GM12878 (cell line): ENCODE measurements around the gene STK16. TPM values are rescaled to one million over a fixed set of nuclear protein-coding genes. Genes with fewer than 3 reads are reported as not detected.

Source experiments
- BCL11A ChIP-seq: IDR thresholded peaks from 2 replicates; pipeline ENCODE4 v1.6.1; 2011; ENCODE audit warnings: low read depth, low read length
- CEBPB ChIP-seq, 2 experiments: fragments of 150-350 bp in 1 of 2; IDR thresholded peaks; 2 replicates each; pipeline ENCODE4 v1.6.1; 2012 to 2014; ENCODE audit warnings: low read depth in 2 of 2, low read length in 2 of 2, borderline replicate concordance in 1 of 2, inconsistent platforms in 1 of 2
- CHD2 ChIP-seq: IDR thresholded peaks from 2 replicates; pipeline ENCODE4 v1.6.1; 2011; ENCODE audit warnings: low read depth, low read length, improper control_type of control experiment, borderline replicate concordance
- CREM ChIP-seq: IDR thresholded peaks from 2 replicates; pipeline ENCODE4 v1.6.1; 2014; ENCODE audit warnings: antibody characterized with exemption, low read depth
- HCFC1 ChIP-seq: fragments of 150-350 bp; IDR thresholded peaks from 2 replicates; pipeline ENCODE4 v1.6.1; 2014; ENCODE audit warnings: low read length
- IRF4 ChIP-seq: IDR thresholded peaks from 2 replicates; pipeline ENCODE4 v1.6.1; 2011; ENCODE audit warnings: low read depth, low read length
- JUND ChIP-seq: IDR thresholded peaks from 2 replicates; pipeline ENCODE4 v1.6.1; 2012; ENCODE audit warnings: low read depth, mild to moderate bottlenecking, low read length, improper control_type of control experiment, moderate library complexity
- LARP7 ChIP-seq: fragments of 450-650 bp; IDR thresholded peaks from 2 replicates; pipeline ENCODE4 v1.6.1; 2017; ENCODE audit warnings: mild to moderate bottlenecking
- MXI1 ChIP-seq: fragments of 150-350 bp; IDR thresholded peaks from 2 replicates; pipeline ENCODE4 v1.6.1; 2011; ENCODE audit warnings: low read depth, mild to moderate bottlenecking, inconsistent platforms, low read length, improper control_type of control experiment
- NRF1 ChIP-seq: conservative IDR thresholded peaks from 2 replicates; pipeline ENCODE4 v1.6.1; 2011; ENCODE audit warnings: mild to moderate bottlenecking, low read depth, low read length, improper control_type of control experiment
- POLR2A ChIP-seq: IDR thresholded peaks from 2 replicates; pipeline ENCODE4 v1.6.1; 2011; ENCODE audit warnings: low read depth, mild to moderate bottlenecking, low read length
- POLR2AphosphoS5 ChIP-seq: IDR thresholded peaks from 2 replicates; pipeline ENCODE4 v1.6.1; 2011; ENCODE audit warnings: mild to moderate bottlenecking, low read length, inconsistent platforms
- POU2F2 ChIP-seq: IDR thresholded peaks from 3 replicates; pipeline ENCODE4 v1.6.1; 2011; ENCODE audit warnings: low read depth, mild to moderate bottlenecking, low read length, borderline replicate concordance
- SMARCA5 ChIP-seq: fragments of 450-650 bp; IDR thresholded peaks from 2 replicates; pipeline ENCODE4 v1.6.1; 2017; ENCODE audit warnings: mild to moderate bottlenecking
- STAT1 ChIP-seq: fragments of 450-650 bp; conservative IDR thresholded peaks from 2 replicates; pipeline ENCODE4 v1.6.1; 2014; ENCODE audit warnings: antibody characterized with exemption, mild to moderate bottlenecking
- TBL1XR1 ChIP-seq: IDR thresholded peaks from 2 replicates; pipeline ENCODE4 v1.6.1; 2012; ENCODE audit warnings: low read depth, low read length, improper control_type of control experiment
- YY1 ChIP-seq: IDR thresholded peaks from 2 replicates; pipeline ENCODE4 v1.6.1; 2011; ENCODE audit warnings: low read depth, mild to moderate bottlenecking, low read length
- ZBED1 ChIP-seq: IDR thresholded peaks from 2 replicates; pipeline ENCODE4 v1.6.1; 2016; ENCODE audit warnings: borderline replicate concordance
- ZNF217 ChIP-seq: fragments of 450-650 bp; IDR thresholded peaks from 2 replicates; pipeline ENCODE4 v1.6.1; 2017; ENCODE audit warnings: antibody characterized with exemption, mild to moderate bottlenecking
- ZNF24 ChIP-seq: fragments of 450-650 bp; IDR thresholded peaks from 2 replicates; pipeline ENCODE4 v1.6.1; 2017; ENCODE audit warnings: antibody characterized with exemption, mild to moderate bottlenecking
- ZNF622 ChIP-seq: fragments of 450-650 bp; IDR thresholded peaks from 2 replicates; pipeline ENCODE4 v1.6.1; 2017; ENCODE audit warnings: mild to moderate bottlenecking, inconsistent platforms
- polyA plus RNA-seq, 11 experiments: library from polyadenylated mRNA; depleted of rRNA in 4 of 11; unstranded in 6 of 11; stranded (reverse) in 5 of 11; fragments of >200 nt; fragmentation: Nextera tagmentation in 4 of 11; fragmentation: Illumina TruSeq in 1 of 11; extraction: Ambion mirVana in 4 of 11; extraction: Trizol in 1 of 11; gene quantifications; 1 replicate in 1 of 11; 2 replicates in 10 of 11; pipeline versions ENCODE4 v1.2.1 to v1.2.3, GENCODE V29; 2011 to 2016; ENCODE audit warnings: inconsistent platforms in 2 of 11, missing spikeins in 2 of 11, low read depth in 1 of 11
- total RNA-seq, 4 experiments: library from RNA; depleted of rRNA in 3 of 4; stranded (reverse); fragments of >200 nt in 3 of 4; fragmentation: Illumina TruSeq in 1 of 4; extraction: Trizol in 1 of 4; gene quantifications; 2 replicates each; pipeline versions ENCODE4 v1.2.1 to v1.2.3, GENCODE V29; 2013 to 2021
- TF ChIP-seq, protein P1 (sequence below): fragments of 450-650 bp; IDR thresholded peaks from 2 replicates; pipeline ENCODE4 v1.6.1; 2018; ENCODE audit warnings: borderline replicate concordance, mild to moderate bottlenecking; ENCODE audit not compliant: partially characterized antibody
- TF ChIP-seq, protein P2 (sequence below): IDR thresholded peaks from 2 replicates; pipeline ENCODE4 v1.6.1; 2011; ENCODE audit warnings: low read depth, mild to moderate bottlenecking, low read length, moderate library complexity, borderline replicate concordance; ENCODE audit errors: extremely low read depth
- TF ChIP-seq, protein P3 (sequence below): fragments of 450-650 bp; formaldehyde crosslinking; IDR thresholded peaks from 2 replicates; pipeline ENCODE4 v1.4.0; 2020; ENCODE audit warnings: mild to moderate bottlenecking, moderate library complexity
- TF ChIP-seq, protein P4 (sequence below): fragments of 450-650 bp; IDR thresholded peaks from 2 replicates; pipeline ENCODE4 v1.6.1; 2014; ENCODE audit warnings: mild to moderate bottlenecking

Gene STK16
- total and polyA plus RNA-seq, 10 of the 15 experiments (the other 5 are each of a cell fraction or from before 2014, with no cell fraction given): 4.3 to 50.1 (median 17.9) TPM

DNA sequence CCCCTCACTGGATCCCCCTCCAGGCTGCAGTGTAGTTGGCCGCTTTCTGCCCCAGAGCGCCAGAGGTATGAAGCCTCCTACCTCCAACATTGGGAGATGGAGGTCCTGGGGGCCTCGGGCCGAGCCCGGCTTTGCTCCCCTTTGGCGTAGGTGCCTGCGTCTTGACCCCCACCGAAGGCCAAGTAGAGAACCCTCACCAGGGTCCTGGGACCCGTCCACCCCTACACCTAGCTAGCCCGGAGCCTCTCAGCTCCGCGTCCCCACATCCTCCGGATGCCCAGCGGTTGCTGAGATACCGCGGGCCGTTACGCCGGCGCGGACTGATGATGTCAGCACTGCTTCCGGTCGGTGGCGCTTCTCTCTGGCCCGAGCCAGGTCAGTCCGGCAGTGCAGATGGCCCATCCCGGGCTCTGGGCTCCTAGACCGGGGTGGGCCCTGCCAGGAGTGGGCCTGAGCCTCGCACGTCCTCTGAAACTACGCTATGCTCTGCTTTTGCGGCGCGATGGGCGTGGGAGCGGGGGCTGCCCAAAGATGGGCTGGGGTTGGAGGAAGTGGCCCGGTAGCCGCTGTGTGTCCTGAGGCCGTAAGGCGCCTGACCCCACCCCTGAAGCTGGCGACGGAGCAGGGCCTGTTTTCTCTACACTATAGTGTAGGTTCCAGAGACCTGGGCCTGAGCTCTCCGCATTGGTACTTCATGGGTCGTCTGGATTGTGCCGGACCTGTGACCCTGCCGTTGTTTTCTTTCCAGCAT, at the start of gene STK16, which contains the start of gene GLB1L (continued):
- no peak for TF ChIP-seq CEBPB (IDR thresholded peaks at IDR 0.05; ENCODE audit: borderline replicate concordance in 1 of 2, low read depth in 2 of 2, low read length in 2 of 2)
- TF ChIP-seq, protein P1, sequence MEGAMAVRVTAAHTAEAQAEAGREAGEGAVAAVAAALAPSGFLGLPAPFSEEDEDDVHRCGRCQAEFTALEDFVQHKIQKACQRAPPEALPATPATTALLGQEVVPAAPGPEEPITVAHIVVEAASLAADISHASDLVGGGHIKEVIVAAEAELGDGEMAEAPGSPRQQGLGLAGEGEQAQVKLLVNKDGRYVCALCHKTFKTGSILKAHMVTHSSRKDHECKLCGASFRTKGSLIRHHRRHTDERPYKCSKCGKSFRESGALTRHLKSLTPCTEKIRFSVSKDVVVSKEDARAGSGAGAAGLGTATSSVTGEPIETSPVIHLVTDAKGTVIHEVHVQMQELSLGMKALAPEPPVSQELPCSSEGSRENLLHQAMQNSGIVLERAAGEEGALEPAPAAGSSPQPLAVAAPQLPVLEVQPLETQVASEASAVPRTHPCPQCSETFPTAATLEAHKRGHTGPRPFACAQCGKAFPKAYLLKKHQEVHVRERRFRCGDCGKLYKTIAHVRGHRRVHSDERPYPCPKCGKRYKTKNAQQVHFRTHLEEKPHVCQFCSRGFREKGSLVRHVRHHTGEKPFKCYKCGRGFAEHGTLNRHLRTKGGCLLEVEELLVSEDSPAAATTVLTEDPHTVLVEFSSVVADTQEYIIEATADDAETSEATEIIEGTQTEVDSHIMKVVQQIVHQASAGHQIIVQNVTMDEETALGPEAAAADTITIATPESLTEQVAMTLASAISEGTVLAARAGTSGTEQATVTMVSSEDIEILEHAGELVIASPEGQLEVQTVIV: no peak
- 0 out of 2 replicates have a peak, but pooled peaks have one; percentile 36 for TF ChIP-seq JUND
- TF ChIP-seq, protein P2, sequence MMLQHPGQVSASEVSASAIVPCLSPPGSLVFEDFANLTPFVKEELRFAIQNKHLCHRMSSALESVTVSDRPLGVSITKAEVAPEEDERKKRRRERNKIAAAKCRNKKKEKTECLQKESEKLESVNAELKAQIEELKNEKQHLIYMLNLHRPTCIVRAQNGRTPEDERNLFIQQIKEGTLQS: peak; percentile 73; the same call in 1 of the 2 replicates
- peak; percentile 76 for TF ChIP-seq MXI1
- TF ChIP-seq CHD2: peak; percentile 54; the same call in 1 of the 2 replicates
- TF ChIP-seq ZNF24: no peak
- no peak for TF ChIP-seq SMARCA5
- no peak for TF ChIP-seq NRF1
- TF ChIP-seq CREM: peak; percentile 99
- peak; percentile 45; the same call in 1 of the 3 replicates for TF ChIP-seq POU2F2
- peak; percentile 86 for TF ChIP-seq POLR2AphosphoS5
- peak; percentile 90 for TF ChIP-seq LARP7
- 0 out of 2 replicates have a peak, but pooled peaks have one; percentile 1 for TF ChIP-seq BCL11A
- no peak for TF ChIP-seq IRF4
- TF ChIP-seq ZBED1: no peak
- TF ChIP-seq ZNF622: no peak
- TF ChIP-seq STAT1: no peak
- no peak for TF ChIP-seq ZNF217
- TF ChIP-seq HCFC1: peak; percentile 67
- TF ChIP-seq, protein P3, sequence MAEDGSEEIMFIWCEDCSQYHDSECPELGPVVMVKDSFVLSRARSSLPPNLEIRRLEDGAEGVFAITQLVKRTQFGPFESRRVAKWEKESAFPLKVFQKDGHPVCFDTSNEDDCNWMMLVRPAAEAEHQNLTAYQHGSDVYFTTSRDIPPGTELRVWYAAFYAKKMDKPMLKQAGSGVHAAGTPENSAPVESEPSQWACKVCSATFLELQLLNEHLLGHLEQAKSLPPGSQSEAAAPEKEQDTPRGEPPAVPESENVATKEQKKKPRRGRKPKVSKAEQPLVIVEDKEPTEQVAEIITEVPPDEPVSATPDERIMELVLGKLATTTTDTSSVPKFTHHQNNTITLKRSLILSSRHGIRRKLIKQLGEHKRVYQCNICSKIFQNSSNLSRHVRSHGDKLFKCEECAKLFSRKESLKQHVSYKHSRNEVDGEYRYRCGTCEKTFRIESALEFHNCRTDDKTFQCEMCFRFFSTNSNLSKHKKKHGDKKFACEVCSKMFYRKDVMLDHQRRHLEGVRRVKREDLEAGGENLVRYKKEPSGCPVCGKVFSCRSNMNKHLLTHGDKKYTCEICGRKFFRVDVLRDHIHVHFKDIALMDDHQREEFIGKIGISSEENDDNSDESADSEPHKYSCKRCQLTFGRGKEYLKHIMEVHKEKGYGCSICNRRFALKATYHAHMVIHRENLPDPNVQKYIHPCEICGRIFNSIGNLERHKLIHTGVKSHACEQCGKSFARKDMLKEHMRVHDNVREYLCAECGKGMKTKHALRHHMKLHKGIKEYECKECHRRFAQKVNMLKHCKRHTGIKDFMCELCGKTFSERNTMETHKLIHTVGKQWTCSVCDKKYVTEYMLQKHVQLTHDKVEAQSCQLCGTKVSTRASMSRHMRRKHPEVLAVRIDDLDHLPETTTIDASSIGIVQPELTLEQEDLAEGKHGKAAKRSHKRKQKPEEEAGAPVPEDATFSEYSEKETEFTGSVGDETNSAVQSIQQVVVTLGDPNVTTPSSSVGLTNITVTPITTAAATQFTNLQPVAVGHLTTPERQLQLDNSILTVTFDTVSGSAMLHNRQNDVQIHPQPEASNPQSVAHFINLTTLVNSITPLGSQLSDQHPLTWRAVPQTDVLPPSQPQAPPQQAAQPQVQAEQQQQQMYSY: no peak
- TF ChIP-seq, protein P4, sequence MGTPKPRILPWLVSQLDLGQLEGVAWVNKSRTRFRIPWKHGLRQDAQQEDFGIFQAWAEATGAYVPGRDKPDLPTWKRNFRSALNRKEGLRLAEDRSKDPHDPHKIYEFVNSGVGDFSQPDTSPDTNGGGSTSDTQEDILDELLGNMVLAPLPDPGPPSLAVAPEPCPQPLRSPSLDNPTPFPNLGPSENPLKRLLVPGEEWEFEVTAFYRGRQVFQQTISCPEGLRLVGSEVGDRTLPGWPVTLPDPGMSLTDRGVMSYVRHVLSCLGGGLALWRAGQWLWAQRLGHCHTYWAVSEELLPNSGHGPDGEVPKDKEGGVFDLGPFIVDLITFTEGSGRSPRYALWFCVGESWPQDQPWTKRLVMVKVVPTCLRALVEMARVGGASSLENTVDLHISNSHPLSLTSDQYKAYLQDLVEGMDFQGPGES: no peak
- TF ChIP-seq POLR2A: peak; percentile 96
- peak; percentile 39; the same call in 1 of the 2 replicates for TF ChIP-seq YY1
- TF ChIP-seq TBL1XR1: 0 out of 2 replicates have a peak, but pooled peaks have one; percentile 17
